Uterus (tissue), 2 donors: Measurements from ENCODE around the gene DNAH7.

Source experiments
- CTCF ChIP-seq, 4 experiments: fragments of 200-600 bp in 2 of 4; fragments of 450-650 bp in 2 of 4; sonication (generic) in 2 of 4; IDR thresholded peaks; one replicate each; pipeline ENCODE4 v1.5.1; 2016 to 2019; ENCODE audit warnings: antibody characterized with exemption in 4 of 4, mild to moderate bottlenecking in 2 of 4, moderate library complexity in 1 of 4
- POLR2A ChIP-seq, 2 donors: fragments of 450-650 bp; IDR thresholded peaks; one replicate each; pipeline ENCODE4 v1.6.1; 2016; ENCODE audit warnings: antibody characterized with exemption in 2 of 2, mild to moderate bottlenecking in 1 of 2, moderate library complexity in 1 of 2

GRCh38 chr2:195808189-195808588, 260.4 kb downstream of the DNAH7 start:
- no peak for TF ChIP-seq CTCF (IDR thresholded peaks at IDR 0.05)
- no peak for TF ChIP-seq POLR2A (IDR thresholded peaks at IDR 0.05)
